Spleen (tissue), 11 donors: Measurements from ENCODE around the gene FNTB. TPM values are rescaled to one million over a fixed set of nuclear protein-coding genes. Genes with fewer than 3 reads are reported as not detected.

ENCODE experiments used
- DNase-seq: peaks from one replicate; pipeline ENCODE4 v3.0.0-alpha.2; 2020
- H3K27ac ChIP-seq, 8 donors: fragments of 200-600 bp; sonication (generic) in 7 of 8; 1 replicate in 4 of 8; 2 replicates in 4 of 8; pipeline versions ENCODE4 v1.5.0 to v1.8.0; 2016 to 2021; ENCODE audit warnings: inconsistent platforms in 4 of 8, mild to moderate bottlenecking in 4 of 8, moderate library complexity in 1 of 8
- H3K27me3 ChIP-seq, 7 donors: fragments of 200-600 bp; sonication (generic) in 6 of 7; replicated peaks in 1 of 7; 1 replicate in 4 of 7; 2 replicates in 3 of 7; pipeline versions ENCODE4 v1.5.0 to v1.8.0; 2016 to 2021; ENCODE audit warnings: inconsistent platforms in 3 of 7, mild to moderate bottlenecking in 1 of 7
- H3K36me3 ChIP-seq, 6 donors: fragments of 200-600 bp; sonication (generic) in 5 of 6; 1 replicate in 4 of 6; 2 replicates in 2 of 6; pipeline versions ENCODE4 v1.5.0 to v1.8.0; 2016 to 2021; ENCODE audit warnings: inconsistent platforms in 2 of 6
- H3K4me1 ChIP-seq, 6 donors: fragments of 200-600 bp; sonication (generic) in 5 of 6; 1 replicate in 3 of 6; 2 replicates in 3 of 6; pipeline versions ENCODE4 v1.5.0 to v1.8.0; 2016 to 2021; ENCODE audit warnings: inconsistent platforms in 3 of 6
- H3K4me3 ChIP-seq, 8 donors: fragments of 200-600 bp; sonication (generic) in 7 of 8; 1 replicate in 4 of 8; 2 replicates in 4 of 8; pipeline versions ENCODE4 v1.5.0 to v1.8.0; 2016 to 2021; ENCODE audit warnings: inconsistent platforms in 4 of 8, mild to moderate bottlenecking in 4 of 8, moderate library complexity in 2 of 8
- H3K9me3 ChIP-seq, 8 donors: fragments of 200-600 bp; sonication (generic) in 7 of 8; 1 replicate in 4 of 8; 2 replicates in 4 of 8; pipeline versions ENCODE4 v1.5.0 to v1.8.0; 2016 to 2021; ENCODE audit warnings: inconsistent platforms in 4 of 8
- POLR2A ChIP-seq, 3 donors: fragments of 450-650 bp; IDR thresholded peaks; one replicate each; pipeline ENCODE4 v1.5.1; 2017; ENCODE audit warnings: antibody characterized with exemption in 3 of 3, mild to moderate bottlenecking in 1 of 3
- POLR2AphosphoS5 ChIP-seq, 3 donors: sonication (generic); formaldehyde crosslinking; IDR thresholded peaks; one replicate each; pipeline ENCODE4 v1.5.1; 2017; ENCODE audit warnings: antibody characterized with exemption in 3 of 3
- WGBS, 5 donors: extraction: QIAGEN DNeasy Blood & Tissue Kit in 3 of 5; methylation state at CpG; one replicate each; pipeline versions ENCODE4 v1.1.5 to v1.1.7; 2013 to 2018; 5-methylcytosine and 5-hydroxymethylcytosine counted together
- intact Hi-C: fragments of 100-400 bp; cut with DNase I; formaldehyde crosslinking; loops from one replicate; pipeline ENCODE4 v1.15.0; 2023; ENCODE audit warnings: low total_unique reads
- polyA plus RNA-seq, 3 donors: library from polyadenylated mRNA; stranded (reverse); fragments of 200-250 nt; gene quantifications; one replicate each; pipeline ENCODE4 v1.2.1, GENCODE V29; 2013
- total RNA-seq, 7 donors: library from RNA; depleted of rRNA in 3 of 7; stranded (reverse); fragments of >200 nt in 3 of 7; fragmentation: NEBNext Ultra II Directional in 4 of 7; extraction: Animal tissue kit (Norgen Biotek cat#: 25700) in 4 of 7; gene quantifications; one replicate each; pipeline versions ENCODE4 v1.1.0 to v1.2.1, GENCODE V29; 2016 to 2021
- TF ChIP-seq, protein P1 (sequence below), 11 experiments: fragments of 200-600 bp in 7 of 11; fragments of 450-650 bp in 4 of 11; sonication (generic) in 4 of 11; IDR thresholded peaks in 8 of 11; conservative IDR thresholded peaks in 3 of 11; 1 replicate in 7 of 11; 2 replicates in 4 of 11; pipeline versions ENCODE4 v1.4.0 to v1.8.0; 2016 to 2021; ENCODE audit warnings: antibody characterized with exemption in 11 of 11, inconsistent platforms in 4 of 11, mild to moderate bottlenecking in 1 of 11
- donor health status: healthy with polysubstance abuse.
- donor health status: DM: no; HTN: no; CAD: no; lungs with moderate emphysema.
- donor health status: DM: no; HTN: no; CAD: no.
- donor health status: Bipolar disorder and iron deficiency.
- donor health status: healthy.
- donor health status: DM: no; HTN: no; CAD: no.
- donor health status: DM: yes; HTN: yes; CAD: no.

Gene FNTB
- total and polyA plus RNA-seq, 10 donors = 4.7 to 17.0 (median 10.0) TPM

- WGBS, 5 donors = 65 to 90% (median 77%) methylated on average over 4 of the region's 4 CpGs
- TF ChIP-seq, protein P1, sequence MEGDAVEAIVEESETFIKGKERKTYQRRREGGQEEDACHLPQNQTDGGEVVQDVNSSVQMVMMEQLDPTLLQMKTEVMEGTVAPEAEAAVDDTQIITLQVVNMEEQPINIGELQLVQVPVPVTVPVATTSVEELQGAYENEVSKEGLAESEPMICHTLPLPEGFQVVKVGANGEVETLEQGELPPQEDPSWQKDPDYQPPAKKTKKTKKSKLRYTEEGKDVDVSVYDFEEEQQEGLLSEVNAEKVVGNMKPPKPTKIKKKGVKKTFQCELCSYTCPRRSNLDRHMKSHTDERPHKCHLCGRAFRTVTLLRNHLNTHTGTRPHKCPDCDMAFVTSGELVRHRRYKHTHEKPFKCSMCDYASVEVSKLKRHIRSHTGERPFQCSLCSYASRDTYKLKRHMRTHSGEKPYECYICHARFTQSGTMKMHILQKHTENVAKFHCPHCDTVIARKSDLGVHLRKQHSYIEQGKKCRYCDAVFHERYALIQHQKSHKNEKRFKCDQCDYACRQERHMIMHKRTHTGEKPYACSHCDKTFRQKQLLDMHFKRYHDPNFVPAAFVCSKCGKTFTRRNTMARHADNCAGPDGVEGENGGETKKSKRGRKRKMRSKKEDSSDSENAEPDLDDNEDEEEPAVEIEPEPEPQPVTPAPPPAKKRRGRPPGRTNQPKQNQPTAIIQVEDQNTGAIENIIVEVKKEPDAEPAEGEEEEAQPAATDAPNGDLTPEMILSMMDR (IDR thresholded peaks at IDR 0.05 in 8 of 11, conservative IDR thresholded peaks at IDR 0.05 in 3 of 11) = no peak
- no peak for TF ChIP-seq POLR2A (IDR thresholded peaks at IDR 0.05)
- TF ChIP-seq POLR2AphosphoS5 (IDR thresholded peaks at IDR 0.05) = no peak
- Histone ChIP-seq H3K36me3 (peaks cover 0 to 64% (median 8%) of the 10 kb centered on the region in 6 donors), H3K27ac (peak overlapping the region in 4 of 8 donors; percentile 70 to 91 (median 84)), H3K4me3 (no peak overlapping the region), H3K27me3 (no peaks in the 10 kb centered on the region), H3K9me3 (no peaks in the 10 kb centered on the region), H3K4me1 (peaks cover 0 to 47% (median 18%) of the 10 kb centered on the region in 6 donors)
- intact Hi-C loops = no loop called here
- DNase-seq = no peak
These were observed 59.0 kb downstream of the FNTB start for GRCh38 chr14:65045709-65046108.

- Histone ChIP-seq H3K4me3 (no peak overlapping the region), H3K4me1 (peaks cover 0 to 33% (median under 1%) of the 10 kb centered on the region in 6 donors), H3K36me3 (peaks cover 0 to 68% (median 5%) of the 10 kb centered on the region in 6 donors), H3K27ac (no peak overlapping the region), H3K27me3 (no peaks in the 10 kb centered on the region), H3K9me3 (no peaks in the 10 kb centered on the region)
- intact Hi-C loops = no loop called here
- 74 to 83% (median 74%) methylated on average over 4 of the region's 4 CpGs for WGBS, 5 donors
- TF ChIP-seq POLR2A (IDR thresholded peaks at IDR 0.05) = no peak
- no peak for DNase-seq
These were observed 66.1 kb downstream of the FNTB start for GRCh38 chr14:65052832-65053231.

DNA sequence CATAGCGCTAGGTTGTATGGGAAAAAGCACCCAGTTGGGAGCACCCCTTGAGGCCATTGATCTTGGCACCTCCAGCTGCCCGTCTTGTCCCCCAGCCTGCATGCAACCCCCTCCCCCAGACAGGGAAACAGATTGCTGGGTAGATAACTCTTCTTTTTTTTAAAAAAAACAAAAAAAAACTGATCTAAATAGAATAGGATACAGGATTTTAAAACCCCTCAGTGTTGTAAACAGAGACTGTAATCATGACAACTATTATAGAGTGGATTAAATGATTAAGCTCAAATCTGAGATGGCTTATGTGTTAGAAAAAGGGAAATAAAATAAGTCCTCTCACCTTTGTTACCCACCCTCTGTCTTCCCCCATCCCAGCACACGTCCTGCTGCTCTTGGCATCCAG lies 66.8 kb downstream of the FNTB start:
- H3K9me3 ChIP-seq = no peaks in the 10 kb centered on the region
- H3K4me3 ChIP-seq = no peak overlapping the region
- peaks cover 0 to 66% (median 5%) of the 10 kb centered on the region in 6 donors for H3K36me3 ChIP-seq
- H3K4me1 ChIP-seq = peaks cover 0 to 27% (median 0%) of the 10 kb centered on the region in 6 donors
- 79 to 92% (median 86%) methylated on average over 3 of the region's 3 CpGs for WGBS, 5 donors
- no peak for TF ChIP-seq POLR2A (IDR thresholded peaks at IDR 0.05)
- no peak for TF ChIP-seq POLR2AphosphoS5 (IDR thresholded peaks at IDR 0.05)
- TF ChIP-seq, protein P1 (IDR thresholded peaks at IDR 0.05 in 8 of 11, conservative IDR thresholded peaks at IDR 0.05 in 3 of 11) = no peak
- H3K27me3 ChIP-seq = no peaks in the 10 kb centered on the region
- intact Hi-C loops = no loop called here
- DNase-seq = no peak
- H3K27ac ChIP-seq = no peak overlapping the region

DNA sequence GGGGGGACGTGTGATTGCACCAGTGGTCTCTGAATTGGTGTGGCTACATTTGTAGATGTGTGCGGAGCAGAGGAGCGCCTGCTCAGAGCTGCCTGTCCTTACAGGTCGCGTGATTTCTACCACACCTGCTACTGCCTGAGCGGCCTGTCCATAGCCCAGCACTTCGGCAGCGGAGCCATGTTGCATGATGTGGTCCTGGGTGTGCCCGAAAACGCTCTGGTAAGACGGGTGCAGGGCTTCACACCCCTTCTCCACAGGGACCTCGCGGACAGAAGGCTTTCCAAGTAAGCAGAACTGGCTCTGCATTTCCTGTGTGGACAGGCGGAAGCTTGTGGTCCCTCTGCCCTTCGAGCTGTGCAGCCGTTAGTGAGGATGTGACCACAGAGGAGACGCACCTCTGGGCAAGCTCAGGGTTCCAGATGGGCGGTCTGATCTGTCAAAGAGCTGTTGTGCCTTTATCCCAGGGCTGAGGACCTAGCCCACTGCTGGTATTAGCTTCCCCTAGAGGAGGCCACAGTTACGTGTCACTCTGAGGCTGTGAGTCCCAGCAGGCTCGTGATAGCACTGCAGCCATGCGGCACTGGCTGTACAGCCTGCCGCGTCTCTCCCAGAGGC lies 67.9 kb downstream of the FNTB start:
- no peaks in the 10 kb centered on the region for H3K27me3 ChIP-seq
- WGBS, 5 donors = 49 to 74% (median 59%) methylated on average over 15 to 23 of the region's 23 CpGs
- DNase-seq = peak; percentile 84
- peak overlapping the region in 6 of 8 donors; percentile 5 to 75 (median 62) for H3K27ac ChIP-seq
- peaks cover 0 to 27% (median 0%) of the 10 kb centered on the region in 6 donors for H3K4me1 ChIP-seq
- H3K4me3 ChIP-seq = peak overlapping the region in 1 of 8 donors; percentile 18
- H3K9me3 ChIP-seq = no peaks in the 10 kb centered on the region
- intact Hi-C loops = no loop called here
- TF ChIP-seq POLR2A (IDR thresholded peaks at IDR 0.05) (no peak), POLR2AphosphoS5 (IDR thresholded peaks at IDR 0.05) (peak in 2 of 3 donors; percentile 42 to 58)
- TF ChIP-seq, protein P1 (IDR thresholded peaks at IDR 0.05 in 8 of 11, conservative IDR thresholded peaks at IDR 0.05 in 3 of 11) = no peak
- H3K36me3 ChIP-seq = peaks cover 0 to 67% (median 5%) of the 10 kb centered on the region in 6 donors
